GM12878 (cell line): ENCODE measurements around the gene PRKCE.

Experiments
- SP1 ChIP-seq: IDR thresholded peaks from one replicate; pipeline ENCODE4 v1.6.1; 2011; ENCODE audit warnings: low read depth, low read length
- TF ChIP-seq, protein P1 (sequence below), 3 experiments: IDR thresholded peaks in 2 of 3; conservative IDR thresholded peaks in 1 of 3; 2 replicates each; pipeline ENCODE4 v1.5.1; 2011; ENCODE audit warnings: low read depth in 3 of 3, low read length in 3 of 3, mild to moderate bottlenecking in 3 of 3, control low read depth in 2 of 3, moderate library complexity in 2 of 3, inconsistent platforms in 1 of 3, mixed read lengths in 1 of 3; ENCODE audit not compliant: control insufficient read depth in 2 of 3, insufficient read depth in 1 of 3; ENCODE audit errors: extremely low read depth in 1 of 3

DNA sequence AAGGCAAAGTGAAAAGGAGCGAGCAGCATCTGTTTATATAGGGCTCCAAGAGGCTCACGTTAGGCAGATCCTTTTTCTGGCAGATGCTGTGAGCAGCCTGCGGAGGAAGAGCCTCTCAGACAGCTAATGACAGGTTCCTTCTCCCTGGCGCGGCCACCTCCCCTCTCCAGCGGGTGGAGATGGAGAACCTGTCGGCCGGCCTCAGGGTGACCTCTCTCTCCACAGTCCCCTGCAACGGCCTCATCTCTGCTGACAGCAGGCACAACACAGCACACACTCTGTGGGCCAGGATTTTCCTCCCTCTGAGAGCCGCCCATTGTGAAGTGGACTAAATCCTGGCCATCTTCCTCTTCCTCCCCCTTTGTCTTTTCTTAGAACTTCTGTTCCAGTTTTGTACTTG lies 119.8 kb downstream of the PRKCE start:
- TF ChIP-seq SP1: no peak
- TF ChIP-seq, protein P1, sequence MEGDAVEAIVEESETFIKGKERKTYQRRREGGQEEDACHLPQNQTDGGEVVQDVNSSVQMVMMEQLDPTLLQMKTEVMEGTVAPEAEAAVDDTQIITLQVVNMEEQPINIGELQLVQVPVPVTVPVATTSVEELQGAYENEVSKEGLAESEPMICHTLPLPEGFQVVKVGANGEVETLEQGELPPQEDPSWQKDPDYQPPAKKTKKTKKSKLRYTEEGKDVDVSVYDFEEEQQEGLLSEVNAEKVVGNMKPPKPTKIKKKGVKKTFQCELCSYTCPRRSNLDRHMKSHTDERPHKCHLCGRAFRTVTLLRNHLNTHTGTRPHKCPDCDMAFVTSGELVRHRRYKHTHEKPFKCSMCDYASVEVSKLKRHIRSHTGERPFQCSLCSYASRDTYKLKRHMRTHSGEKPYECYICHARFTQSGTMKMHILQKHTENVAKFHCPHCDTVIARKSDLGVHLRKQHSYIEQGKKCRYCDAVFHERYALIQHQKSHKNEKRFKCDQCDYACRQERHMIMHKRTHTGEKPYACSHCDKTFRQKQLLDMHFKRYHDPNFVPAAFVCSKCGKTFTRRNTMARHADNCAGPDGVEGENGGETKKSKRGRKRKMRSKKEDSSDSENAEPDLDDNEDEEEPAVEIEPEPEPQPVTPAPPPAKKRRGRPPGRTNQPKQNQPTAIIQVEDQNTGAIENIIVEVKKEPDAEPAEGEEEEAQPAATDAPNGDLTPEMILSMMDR (IDR thresholded peaks at IDR 0.05 in 2 of 3, conservative IDR thresholded peaks at IDR 0.05 in 1 of 3; ENCODE audit: control insufficient read depth in 2 of 3, extremely low read depth in 1 of 3, insufficient read depth in 1 of 3, low read depth in 3 of 3, low read length in 3 of 3): no peak
